HG03520 (cell line): ENCODE data around the gene TAF1B.

Source experiments
- ATAC-seq: cut with Tn5 transposase; IDR thresholded peaks from one replicate; pipeline ENCODE4 v1.9.1; 2021; ENCODE audit warnings: mild to moderate bottlenecking, moderate library complexity; ENCODE audit not compliant: unreplicated experiment

TAF1B gene

GRCh38 chr2:9982248-9982647 lies 139.0 kb downstream of the TAF1B start:
- no peak for ATAC-seq

GRCh38 chr2:9982891-9983290 lies 139.6 kb downstream of the TAF1B start:
- no peak for ATAC-seq

GRCh38 chr2:9983401-9984216 lies 140.3 kb downstream of the TAF1B start:
- ATAC-seq = no peak
